ENCODE measurements around the gene NARF. TPM values are rescaled to one million over a fixed set of nuclear protein-coding genes. Genes with fewer than 3 reads are reported as not detected.

NARF gene
- polyA plus RNA-seq, 1 donor (not counting 4 experiments of a cell fraction or from before 2014, with no cell fraction given), result 36.8 TPM

DNA sequence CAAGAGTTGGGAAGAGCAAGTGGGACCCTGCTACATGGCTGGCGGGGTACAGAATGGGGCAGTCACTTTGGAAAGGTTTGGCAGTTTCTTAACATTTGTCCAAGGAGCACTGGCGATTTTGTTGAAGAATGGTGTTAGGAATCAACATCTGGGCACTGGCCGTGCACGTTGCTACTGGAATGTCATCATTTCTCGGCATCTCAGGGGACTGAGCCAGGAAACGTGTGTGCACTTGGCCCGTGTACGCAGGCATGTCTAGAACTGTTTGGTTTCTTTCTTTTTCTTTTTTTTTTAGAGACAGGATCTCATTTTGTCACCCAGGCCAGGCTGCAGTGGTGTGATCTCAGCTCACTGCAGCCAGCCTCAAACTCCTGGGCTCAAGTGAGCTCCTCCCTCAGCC lies 43.7 kb downstream of the NARF start:
- TF ChIP-seq, protein P1, sequence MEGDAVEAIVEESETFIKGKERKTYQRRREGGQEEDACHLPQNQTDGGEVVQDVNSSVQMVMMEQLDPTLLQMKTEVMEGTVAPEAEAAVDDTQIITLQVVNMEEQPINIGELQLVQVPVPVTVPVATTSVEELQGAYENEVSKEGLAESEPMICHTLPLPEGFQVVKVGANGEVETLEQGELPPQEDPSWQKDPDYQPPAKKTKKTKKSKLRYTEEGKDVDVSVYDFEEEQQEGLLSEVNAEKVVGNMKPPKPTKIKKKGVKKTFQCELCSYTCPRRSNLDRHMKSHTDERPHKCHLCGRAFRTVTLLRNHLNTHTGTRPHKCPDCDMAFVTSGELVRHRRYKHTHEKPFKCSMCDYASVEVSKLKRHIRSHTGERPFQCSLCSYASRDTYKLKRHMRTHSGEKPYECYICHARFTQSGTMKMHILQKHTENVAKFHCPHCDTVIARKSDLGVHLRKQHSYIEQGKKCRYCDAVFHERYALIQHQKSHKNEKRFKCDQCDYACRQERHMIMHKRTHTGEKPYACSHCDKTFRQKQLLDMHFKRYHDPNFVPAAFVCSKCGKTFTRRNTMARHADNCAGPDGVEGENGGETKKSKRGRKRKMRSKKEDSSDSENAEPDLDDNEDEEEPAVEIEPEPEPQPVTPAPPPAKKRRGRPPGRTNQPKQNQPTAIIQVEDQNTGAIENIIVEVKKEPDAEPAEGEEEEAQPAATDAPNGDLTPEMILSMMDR (optimal IDR thresholded peaks at IDR 0.05 in 1 of 3, IDR thresholded peaks at IDR 0.05 in 1 of 3, conservative IDR thresholded peaks at IDR 0.05 in 1 of 3; ENCODE audit: extremely low read depth in 1 of 3, insufficient read depth in 2 of 3, low read length in 3 of 3), result no peak
- no peak for TF ChIP-seq EZH2 (IDR thresholded peaks at IDR 0.05; ENCODE audit: low read length)
- Histone ChIP-seq H3K79me2 (ENCODE audit: control insufficient read depth, insufficient read depth, low read length) (no peaks in the 10 kb centered on the region), H3K36me3 (ENCODE audit: control insufficient read depth in 2 of 2, extremely low read depth in 1 of 2, insufficient read depth in 2 of 2, low read length in 2 of 2) (no peaks in the 10 kb centered on the region), H3K4me1 (ENCODE audit: control insufficient read depth, extremely low read depth, insufficient read depth, low read length) (peaks cover 12% of the 10 kb centered on the region), H3K9ac (ENCODE audit: control insufficient read depth, extremely low read depth, insufficient read depth, low read length) (no peak overlapping the region), H3K27ac (ENCODE audit: control insufficient read depth, insufficient read depth, low read length) (no peak overlapping the region), H2AFZ (ENCODE audit: control insufficient read depth, low read length) (no peak overlapping the region), H4K20me1 (ENCODE audit: control insufficient read depth, extremely low read depth, insufficient read depth, low read length) (no peaks in the 10 kb centered on the region), H3K9me1 (ENCODE audit: control insufficient read depth, extremely low read depth, insufficient read depth, low read length) (no peaks in the 10 kb centered on the region), H3K9me3 (ENCODE audit: control insufficient read depth, low read depth, low read length) (no peaks in the 10 kb centered on the region), H3K4me3 (ENCODE audit: control insufficient read depth in 2 of 3, extremely low read depth in 1 of 3, insufficient read depth in 2 of 3, low read depth in 1 of 3, low read length in 3 of 3) (no peak overlapping the region), H3K4me2 (ENCODE audit: control insufficient read depth, extremely low read depth, insufficient read depth, low read depth, low read length) (peak overlapping the region; percentile 47), H3K27me3 (ENCODE audit: control insufficient read depth, extremely low read depth, insufficient read depth, low read length) (no peaks in the 10 kb centered on the region)
- dilution Hi-C loops (cut with MboI; ENCODE audit: extremely low pct_ligation_motif_present, low sequenced_read_pairs), result no loop called here
- no peak for DNase-seq (ENCODE audit: low read depth, low spot score)
- FAIRE-seq, result peak; percentile 90

GRCh38 chr17:82503094-82503727 lies 44.7 kb downstream of the NARF start:
- no peak for FAIRE-seq
- Histone ChIP-seq H3K27ac (ENCODE audit: control insufficient read depth, insufficient read depth, low read length) (no peak overlapping the region), H3K79me2 (ENCODE audit: control insufficient read depth, insufficient read depth, low read length) (no peaks in the 10 kb centered on the region), H3K4me3 (ENCODE audit: control insufficient read depth in 2 of 3, extremely low read depth in 1 of 3, insufficient read depth in 2 of 3, low read depth in 1 of 3, low read length in 3 of 3) (no peak overlapping the region), H3K4me1 (ENCODE audit: control insufficient read depth, extremely low read depth, insufficient read depth, low read length) (peaks cover 5% of the 10 kb centered on the region), H3K27me3 (ENCODE audit: control insufficient read depth, extremely low read depth, insufficient read depth, low read length) (no peaks in the 10 kb centered on the region), H3K9me3 (ENCODE audit: control insufficient read depth, low read depth, low read length) (no peaks in the 10 kb centered on the region), H3K9ac (ENCODE audit: control insufficient read depth, extremely low read depth, insufficient read depth, low read length) (no peak overlapping the region), H4K20me1 (ENCODE audit: control insufficient read depth, extremely low read depth, insufficient read depth, low read length) (no peaks in the 10 kb centered on the region), H3K9me1 (ENCODE audit: control insufficient read depth, extremely low read depth, insufficient read depth, low read length) (no peaks in the 10 kb centered on the region), H3K36me3 (ENCODE audit: control insufficient read depth in 2 of 2, extremely low read depth in 1 of 2, insufficient read depth in 2 of 2, low read length in 2 of 2) (no peaks in the 10 kb centered on the region), H2AFZ (ENCODE audit: control insufficient read depth, low read length) (no peak overlapping the region), H3K4me2 (ENCODE audit: control insufficient read depth, extremely low read depth, insufficient read depth, low read depth, low read length) (no peak overlapping the region)
- dilution Hi-C loops (cut with MboI; ENCODE audit: extremely low pct_ligation_motif_present, low sequenced_read_pairs), result no loop called here
- no peak for TF ChIP-seq EZH2 (IDR thresholded peaks at IDR 0.05; ENCODE audit: low read length)
- TF ChIP-seq, protein P1 (optimal IDR thresholded peaks at IDR 0.05 in 1 of 3, IDR thresholded peaks at IDR 0.05 in 1 of 3, conservative IDR thresholded peaks at IDR 0.05 in 1 of 3; ENCODE audit: extremely low read depth in 1 of 3, insufficient read depth in 2 of 3, low read length in 3 of 3), result no peak
- DNase-seq (ENCODE audit: low read depth, low spot score), result no peak

Measured in keratinocyte (primary cell).